Smooth muscle cell (in vitro differentiated cells): ENCODE measurements around the gene FBRSL1. TPM values are rescaled to one million over a fixed set of nuclear protein-coding genes. Genes with fewer than 3 reads are reported as not detected.

ENCODE experiments used
- DNase-seq: peaks from one replicate; lab custom pipeline; 2025; ENCODE audit not compliant: unreplicated experiment; lab: John Stamatoyannopoulos, UW
- H2AFZ ChIP-seq: fragments of 200-600 bp; sonication (generic); 2 replicates; pipeline ENCODE4 v1.6.0; 2016; ENCODE audit warnings: antibody characterized with exemption, low read depth, mild to moderate bottlenecking
- H3F3A ChIP-seq: fragments of 200-600 bp; sonication (generic); 2 replicates; pipeline ENCODE4 v1.6.0; 2017; ENCODE audit warnings: antibody characterized with exemption, low read depth
- H3K27ac ChIP-seq: fragments of 200-600 bp; sonication (generic); 2 replicates; pipeline ENCODE4 v1.5.1; 2016; ENCODE audit warnings: low read depth, mild to moderate bottlenecking
- H3K27me3 ChIP-seq: fragments of 200-600 bp; sonication (generic); 2 replicates; pipeline ENCODE4 v1.6.1; 2016; ENCODE audit warnings: low read depth, mild to moderate bottlenecking
- H3K36me3 ChIP-seq: fragments of 200-600 bp; sonication (generic); 2 replicates; pipeline ENCODE4 v1.5.1; 2016; ENCODE audit warnings: low read depth
- H3K4me1 ChIP-seq: fragments of 200-600 bp; sonication (generic); 2 replicates; pipeline ENCODE4 v1.5.1; 2016; ENCODE audit warnings: low read depth
- H3K4me2 ChIP-seq: fragments of 200-600 bp; sonication (generic); 2 replicates; pipeline ENCODE4 v1.6.0; 2016; ENCODE audit warnings: mild to moderate bottlenecking
- H3K4me3 ChIP-seq: fragments of 200-600 bp; sonication (generic); 2 replicates; pipeline ENCODE4 v1.5.1; 2016; ENCODE audit warnings: mild to moderate bottlenecking
- H3K79me2 ChIP-seq: fragments of 200-600 bp; sonication (generic); 2 replicates; pipeline ENCODE4 v1.6.0; 2016; ENCODE audit warnings: low read depth, mild to moderate bottlenecking
- H3K9ac ChIP-seq: fragments of 200-600 bp; sonication (generic); 2 replicates; pipeline ENCODE4 v1.6.0; 2016; ENCODE audit warnings: low read depth
- H3K9me3 ChIP-seq: fragments of 200-600 bp; sonication (generic); replicated peaks from 2 replicates; pipeline ENCODE4 v1.5.1; 2016; ENCODE audit warnings: low read depth
- H4K20me1 ChIP-seq: fragments of 200-600 bp; sonication (generic); 2 replicates; pipeline ENCODE4 v1.6.0; 2016; ENCODE audit warnings: low read depth
- CTCF ChIP-seq: fragments of 200-600 bp; sonication (generic); IDR thresholded peaks from 2 replicates; pipeline ENCODE4 v1.5.1; 2017; ENCODE audit warnings: borderline replicate concordance, mild to moderate bottlenecking, antibody characterized with exemption; ENCODE audit not compliant: insufficient read depth, poor library complexity, severe bottlenecking
- whole genome bisulfite sequencing: methylation state at CpG from one replicate; pipeline ENCODE4 v1.1.7; 2016; ENCODE audit warnings: low lambda C conversion rate; 5-methylcytosine and 5-hydroxymethylcytosine counted together
- polyA plus RNA-seq: library from polyadenylated mRNA; unstranded; fragments of >200 nt; fragmentation: Nextera tagmentation; extraction: Ambion mirVana; gene quantifications from 2 replicates; pipeline ENCODE4 v1.2.1, GENCODE V29; 2016
- total RNA-seq: library from RNA; depleted of rRNA; stranded (reverse); fragments of >200 nt; gene quantifications from 2 replicates; pipeline ENCODE4 v1.2.3, GENCODE V29; 2014

FBRSL1 gene
- total and polyA plus RNA-seq, 2 experiments from 2014 or later: 7.9 to 17.6 TPM

GRCh38 chr12:132497514-132498405 lies 7.8 kb downstream of the FBRSL1 start:
- Histone ChIP-seq H3K27me3 (no peaks in the 10 kb centered on the region), H3F3A (no peaks in the 10 kb centered on the region), H3K27ac (no peak overlapping the region), H3K4me3 (no peak overlapping the region), H3K9ac (no peak overlapping the region), H3K9me3 (no peaks in the 10 kb centered on the region), H2AFZ (no peak overlapping the region), H3K36me3 (no peaks in the 10 kb centered on the region), H3K4me2 (no peak overlapping the region), H3K79me2 (peaks cover 98% of the 10 kb centered on the region), H4K20me1 (peaks cover 99% of the 10 kb centered on the region), H3K4me1 (peaks cover 3% of the 10 kb centered on the region)
- 91% methylated on average over 24 of the region's 28 CpGs for WGBS
- no peak for TF ChIP-seq CTCF
- DNase-seq: no peak

GRCh38 chr12:132498931-132499330 lies 9.0 kb downstream of the FBRSL1 start:
- Histone ChIP-seq H3K36me3 (no peaks in the 10 kb centered on the region), H3K27ac (no peak overlapping the region), H4K20me1 (peaks cover 99% of the 10 kb centered on the region), H3K27me3 (no peaks in the 10 kb centered on the region), H3K9me3 (no peaks in the 10 kb centered on the region), H3F3A (no peaks in the 10 kb centered on the region), H3K79me2 (peaks cover 96% of the 10 kb centered on the region), H2AFZ (no peak overlapping the region), H3K4me3 (no peak overlapping the region), H3K9ac (no peak overlapping the region), H3K4me2 (no peak overlapping the region), H3K4me1 (peaks cover 3% of the 10 kb centered on the region)
- WGBS: 93% methylated on average over 12 of the region's 12 CpGs
- TF ChIP-seq CTCF: no peak
- no peak for DNase-seq

GRCh38 chr12:132500142-132500855 lies 10.3 kb downstream of the FBRSL1 start:
- Histone ChIP-seq H3K79me2 (peaks cover 95% of the 10 kb centered on the region), H3K27me3 (no peaks in the 10 kb centered on the region), H3K4me2 (no peak overlapping the region), H3K4me3 (no peak overlapping the region), H2AFZ (no peak overlapping the region), H3K36me3 (no peaks in the 10 kb centered on the region), H4K20me1 (peaks cover 99% of the 10 kb centered on the region), H3K9me3 (no peaks in the 10 kb centered on the region), H3K27ac (no peak overlapping the region), H3K9ac (no peak overlapping the region), H3K4me1 (peaks cover 3% of the 10 kb centered on the region), H3F3A (no peaks in the 10 kb centered on the region)
- DNase-seq: no peak
- no peak for TF ChIP-seq CTCF
- 79% methylated on average over 18 of the region's 19 CpGs for WGBS
